GM12891 (cell line): ENCODE measurements around the gene PCDHGA3.
"Not testable (repeated sequence)": the region's sequence is repeated elsewhere in the genome, so short reads cannot be mapped to it uniquely, and the experiment has no call there.

Source experiments
- DNase-seq: peaks from one replicate; pipeline ENCODE4 v3.0.0; 2011; ENCODE audit warnings: low spot score; ENCODE audit not compliant: insufficient read length
- FAIRE-seq: peaks from 2 replicates; lab custom pipeline; 2011; peaks lifted over from hg19 to GRCh38; lab: Jason Lieb, UNC
- PAX5 ChIP-seq: IDR thresholded peaks from 2 replicates; pipeline ENCODE4 v1.6.1; 2011; ENCODE audit warnings: low read length, moderate library complexity, mild to moderate bottlenecking; ENCODE audit not compliant: insufficient read depth, severe bottlenecking
- POLR2A ChIP-seq: IDR thresholded peaks from 2 replicates; pipeline ENCODE4 v1.6.1; 2011; ENCODE audit warnings: low read depth, low read length, control low read depth
- POLR2AphosphoS5 ChIP-seq: IDR thresholded peaks from 2 replicates; pipeline ENCODE4 v1.6.1; 2011; ENCODE audit warnings: low read depth, low read length, control low read depth
- POU2F2 ChIP-seq: IDR thresholded peaks from 2 replicates; pipeline ENCODE4 v1.6.1; 2011; ENCODE audit warnings: low read depth, mild to moderate bottlenecking, control low read depth, low read length, moderate library complexity
- SPI1 ChIP-seq: IDR thresholded peaks from 2 replicates; pipeline ENCODE4 v1.6.1; 2011; ENCODE audit warnings: low read depth, low read length, control low read depth
- TAF1 ChIP-seq: IDR thresholded peaks from 2 replicates; pipeline ENCODE4 v1.6.1; 2011; ENCODE audit warnings: low read depth, low read length, control low read depth

The PCDHGA3 gene

DNA sequence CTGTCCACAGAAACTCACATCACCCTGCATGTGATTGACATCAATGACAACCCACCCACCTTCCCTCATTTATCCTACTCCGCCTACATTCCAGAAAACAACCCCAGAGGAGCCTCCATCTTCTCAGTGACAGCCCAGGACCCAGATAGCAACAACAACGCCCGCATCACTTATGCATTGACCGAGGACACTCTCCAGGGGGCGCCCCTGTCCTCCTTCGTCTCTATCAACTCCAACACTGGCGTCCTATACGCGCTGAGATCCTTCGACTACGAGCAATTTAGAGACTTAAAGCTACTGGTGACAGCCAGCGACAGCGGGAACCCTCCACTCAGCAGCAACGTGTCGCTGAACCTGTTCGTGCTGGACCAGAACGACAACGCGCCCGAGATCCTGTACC is 1.7 kb downstream of the PCDHGA3 start:
- DNase-seq (no peak), FAIRE-seq (no peak)
- TF ChIP-seq POU2F2, result no peak

DNA sequence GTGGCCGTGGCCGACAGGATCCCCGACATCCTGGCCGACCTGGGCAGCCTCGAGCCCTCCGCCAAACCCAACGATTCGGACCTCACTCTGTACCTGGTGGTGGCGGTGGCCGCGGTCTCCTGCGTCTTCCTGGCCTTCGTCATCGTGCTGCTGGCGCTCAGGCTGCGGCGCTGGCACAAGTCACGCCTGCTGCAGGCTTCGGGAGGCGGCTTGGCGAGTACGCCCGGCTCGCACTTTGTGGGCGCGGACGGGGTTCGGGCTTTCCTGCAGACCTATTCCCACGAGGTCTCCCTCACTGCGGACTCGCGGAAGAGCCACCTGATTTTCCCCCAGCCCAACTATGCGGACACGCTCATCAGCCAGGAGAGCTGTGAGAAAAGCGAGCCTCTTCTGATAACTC is 2.4 kb downstream of the PCDHGA3 start:
- DNase-seq, FAIRE-seq: not testable (repeated sequence)

DNA sequence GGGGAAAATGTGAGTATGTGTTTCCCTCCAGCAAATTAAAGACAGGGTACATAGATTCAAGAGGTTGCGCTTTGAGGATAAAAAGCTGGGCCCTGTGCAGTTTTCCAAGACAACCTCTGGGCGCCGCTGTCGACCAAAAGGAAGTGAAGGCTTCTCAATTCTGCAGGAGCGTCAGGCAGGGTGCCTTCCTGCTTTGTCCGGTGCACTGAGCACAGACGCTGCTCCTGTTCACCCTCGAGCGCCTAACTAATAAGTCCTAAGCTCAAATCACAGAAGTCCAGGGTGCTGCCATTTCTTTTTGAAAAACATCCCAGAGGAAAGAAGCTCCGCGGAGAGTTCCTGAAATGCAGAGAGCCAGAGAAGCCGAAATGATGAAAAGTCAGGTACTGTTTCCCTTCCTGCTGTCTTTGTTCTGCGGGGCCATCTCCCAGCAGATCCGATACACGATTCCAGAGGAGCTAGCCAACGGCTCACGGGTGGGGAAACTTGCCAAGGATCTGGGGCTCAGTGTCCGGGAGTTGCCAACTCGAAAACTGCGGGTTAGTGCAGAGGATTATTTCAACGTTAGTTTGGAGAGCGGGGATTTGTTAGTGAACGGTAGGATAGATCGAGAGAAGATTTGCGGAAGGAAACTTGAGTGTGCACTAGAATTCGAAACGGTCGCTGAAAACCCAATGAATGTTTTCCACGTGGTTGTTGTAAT is 6.4 kb downstream of the PCDHGA3 start, which contains the start of gene PCDHGB1:
TSS of gene PCDHGB1 (plus strand) at position 183 of the 703 bp plus-strand sequence. CDS start at position 345, 162 bp downstream.
- TF ChIP-seq PAX5 (no peak), TAF1 (no peak)
- DNase-seq (peak; percentile 58), FAIRE-seq (peak; percentile 45)

DNA sequence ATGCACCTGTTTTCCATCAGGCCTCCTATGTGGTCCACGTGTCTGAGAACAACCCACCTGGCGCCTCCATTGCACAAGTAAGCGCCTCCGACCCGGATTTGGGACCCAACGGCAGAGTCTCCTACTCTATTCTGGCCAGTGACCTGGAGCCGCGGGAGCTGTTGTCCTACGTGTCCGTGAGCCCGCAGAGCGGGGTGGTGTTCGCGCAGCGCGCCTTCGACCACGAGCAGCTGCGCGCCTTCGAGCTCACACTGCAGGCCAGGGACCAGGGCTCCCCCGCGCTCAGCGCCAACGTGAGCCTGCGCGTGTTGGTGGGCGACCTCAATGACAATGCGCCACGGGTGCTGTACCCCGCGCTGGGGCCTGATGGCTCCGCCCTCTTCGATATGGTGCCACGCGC is 8.0 kb downstream of the PCDHGA3 start:
- FAIRE-seq (no peak), DNase-seq (no peak)
- no peak for TF ChIP-seq PAX5
- TF ChIP-seq POLR2AphosphoS5, result no peak
- no peak for TF ChIP-seq TAF1
- TF ChIP-seq POLR2A, result no peak
- TF ChIP-seq POU2F2, result no peak
- TF ChIP-seq SPI1, result no peak

DNA sequence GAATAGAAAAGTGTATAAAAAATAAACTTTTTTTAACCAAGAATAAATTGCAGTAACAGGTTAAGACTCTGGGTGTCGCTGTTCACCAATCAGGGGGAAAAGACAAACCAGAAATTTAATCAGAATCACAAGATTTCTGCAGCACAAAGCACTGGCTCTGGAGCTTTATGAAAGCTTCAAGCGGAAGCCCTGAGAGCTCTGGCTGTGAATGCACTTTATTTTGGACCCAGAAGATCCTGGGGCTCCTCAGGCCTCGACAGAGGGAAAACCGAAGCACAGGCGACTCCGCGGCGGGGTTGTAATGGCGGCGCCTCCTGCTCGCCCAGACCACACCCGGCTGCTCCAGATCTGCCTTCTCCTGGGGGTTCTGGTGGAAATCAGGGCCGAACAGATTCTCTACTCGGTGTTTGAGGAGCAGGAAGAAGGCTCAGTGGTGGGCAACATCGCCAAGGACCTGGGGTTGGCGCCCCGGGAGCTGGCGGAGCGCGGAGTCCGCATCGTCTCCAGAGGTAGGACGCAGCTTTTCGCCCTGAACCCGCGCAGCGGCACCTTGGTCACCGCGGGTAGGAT is 11.4 kb downstream of the PCDHGA3 start, which contains the start of gene PCDHGA4:
TSS of gene PCDHGA4 (plus strand) at position 122 of the 570 bp plus-strand sequence. CDS start at position 209, 87 bp downstream.
- DNase-seq, result no peak
- TF ChIP-seq POLR2AphosphoS5, result no peak
- no peak for TF ChIP-seq TAF1
- TF ChIP-seq POU2F2, result no peak
- TF ChIP-seq POLR2A, result no peak
- TF ChIP-seq SPI1, result no peak
- no peak for TF ChIP-seq PAX5
- FAIRE-seq, result no peak

DNA sequence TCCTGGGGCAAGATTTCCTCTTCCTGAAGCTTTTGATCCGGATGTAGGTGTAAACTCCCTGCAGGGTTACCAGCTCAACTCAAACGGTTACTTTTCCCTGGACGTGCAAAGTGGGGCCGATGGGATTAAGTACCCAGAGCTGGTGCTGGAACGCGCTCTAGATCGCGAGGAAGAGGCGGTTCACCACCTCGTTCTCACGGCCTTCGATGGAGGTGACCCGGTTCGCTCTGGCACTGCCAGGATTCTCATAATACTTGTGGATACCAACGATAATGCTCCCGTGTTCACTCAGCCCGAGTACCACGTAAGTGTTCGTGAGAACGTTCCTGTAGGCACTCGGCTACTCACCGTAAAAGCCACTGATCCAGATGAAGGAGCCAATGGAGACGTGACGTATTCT is 12.0 kb downstream of the PCDHGA3 start:
- no peak for TF ChIP-seq POLR2AphosphoS5
- TF ChIP-seq TAF1, result no peak
- TF ChIP-seq PAX5, result no peak
- DNase-seq (no peak), FAIRE-seq (no peak)

DNA sequence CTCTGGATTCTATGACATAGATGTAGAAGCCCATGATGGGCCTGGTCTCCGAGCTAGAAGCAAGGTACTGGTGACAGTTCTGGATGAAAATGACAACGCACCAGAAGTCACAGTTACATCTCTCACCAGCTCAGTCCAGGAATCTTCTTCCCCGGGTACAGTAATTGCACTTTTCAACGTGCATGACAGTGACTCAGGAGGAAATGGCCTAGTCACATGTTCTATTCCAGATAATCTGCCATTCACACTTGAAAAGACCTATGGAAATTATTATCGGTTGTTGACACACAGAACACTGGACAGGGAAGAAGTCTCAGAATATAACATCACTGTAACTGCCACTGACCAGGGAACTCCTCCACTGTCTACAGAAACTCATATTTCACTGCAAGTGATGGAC is 12.5 kb downstream of the PCDHGA3 start:
- TF ChIP-seq SPI1 (no peak), POLR2AphosphoS5 (no peak), TAF1 (no peak), POU2F2 (no peak), POLR2A (no peak), PAX5 (no peak)
- DNase-seq, result no peak

DNA sequence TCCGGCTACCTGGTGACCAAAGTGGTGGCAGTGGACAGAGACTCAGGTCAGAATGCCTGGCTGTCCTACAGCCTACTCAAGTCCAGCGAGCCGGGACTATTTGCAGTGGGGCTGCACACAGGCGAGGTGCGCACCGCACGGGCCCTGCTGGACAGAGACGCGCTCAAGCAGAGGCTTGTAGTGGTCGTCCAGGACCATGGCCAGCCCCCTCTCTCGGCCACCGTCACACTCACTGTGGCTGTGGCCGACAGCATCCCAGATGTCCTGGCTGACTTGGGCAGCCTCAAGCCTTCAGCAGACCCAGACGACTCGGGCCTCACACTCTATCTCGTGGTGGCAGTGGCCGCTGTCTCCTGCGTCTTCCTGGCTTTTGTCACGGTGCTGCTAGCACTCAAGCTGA is 13.3 kb downstream of the PCDHGA3 start:
- TF ChIP-seq POLR2A (no peak), SPI1 (no peak), POLR2AphosphoS5 (no peak), PAX5 (no peak), POU2F2 (no peak), TAF1 (no peak)

More for the DNA sequence above, 12.5 kb downstream of the PCDHGA3 start:
- FAIRE-seq, result no peak

DNA sequence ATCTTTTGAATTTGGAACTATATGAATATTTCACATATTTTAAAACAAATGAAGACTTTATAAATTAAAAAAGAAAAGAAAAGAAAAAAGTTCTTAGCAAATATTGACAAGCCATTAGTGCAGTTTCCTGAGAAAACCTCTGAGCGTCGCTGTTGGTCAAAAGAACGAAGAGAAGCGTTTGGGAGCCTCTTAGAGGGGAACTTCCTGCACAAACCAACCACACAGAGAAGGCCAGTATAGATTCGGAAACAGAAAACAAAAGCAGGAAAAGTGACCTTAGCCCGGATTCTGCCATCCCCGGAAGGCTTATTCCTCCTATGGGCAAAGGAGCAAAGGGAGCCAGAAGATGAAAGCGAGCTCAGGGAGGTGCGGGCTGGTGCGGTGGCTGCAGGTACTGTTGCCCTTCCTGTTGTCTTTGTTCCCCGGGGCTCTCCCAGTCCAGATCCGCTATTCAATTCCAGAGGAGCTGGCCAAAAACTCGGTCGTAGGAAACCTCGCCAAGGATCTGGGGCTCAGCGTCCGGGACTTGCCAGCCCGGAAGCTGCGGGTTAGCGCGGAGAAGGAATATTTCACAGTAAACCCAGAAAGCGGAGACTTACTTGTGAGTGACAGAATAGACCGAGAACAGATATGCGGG is 16.3 kb downstream of the PCDHGA3 start, which contains the start of gene PCDHGB2:
TSS of gene PCDHGB2 (plus strand) at position 205 of the 637 bp plus-strand sequence. CDS start at position 347, 142 bp downstream.
- FAIRE-seq (peak; percentile 16), DNase-seq (peak; percentile 42)
- TF ChIP-seq POLR2AphosphoS5 (no peak), POLR2A (no peak), TAF1 (no peak), POU2F2 (no peak), SPI1 (no peak), PAX5 (no peak)

More for the DNA sequence above, 13.3 kb downstream of the PCDHGA3 start:
- no peak for DNase-seq
- FAIRE-seq, result no peak

DNA sequence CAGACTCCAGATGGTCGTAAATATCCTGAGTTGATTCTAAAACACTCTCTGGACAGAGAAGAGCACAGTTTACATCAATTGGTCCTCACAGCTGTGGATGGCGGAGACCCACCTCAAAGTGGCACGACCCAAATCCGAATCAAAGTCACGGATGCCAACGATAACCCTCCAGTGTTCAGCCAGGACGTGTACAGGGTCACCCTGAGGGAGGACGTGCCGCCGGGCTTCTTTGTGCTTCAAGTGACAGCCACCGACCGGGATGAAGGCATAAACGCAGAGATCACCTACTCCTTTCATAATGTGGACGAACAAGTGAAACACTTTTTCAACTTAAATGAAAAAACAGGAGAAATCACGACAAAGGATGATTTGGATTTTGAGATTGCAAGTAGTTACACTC is 17.1 kb downstream of the PCDHGA3 start:
- no peak for FAIRE-seq
- DNase-seq, result no peak
- TF ChIP-seq POLR2AphosphoS5 (no peak), POU2F2 (no peak), TAF1 (no peak), PAX5 (no peak), POLR2A (no peak), SPI1 (no peak)
